Osteoblast (primary cell): ENCODE measurements around the gene TCFL5. TPM values are rescaled to one million over a fixed set of nuclear protein-coding genes. Genes with fewer than 3 reads are reported as not detected.

Source experiments
- DNase-seq: peaks from one replicate; pipeline ENCODE4 v3.0.0; 2011; ENCODE audit warnings: low spot score, mixed read lengths; ENCODE audit not compliant: insufficient read length; ENCODE audit errors: missing footprints
- H2AFZ ChIP-seq: 2 replicates; pipeline ENCODE4 v1.6.0; 2011; ENCODE audit warnings: mild to moderate bottlenecking, low read length
- H3K27ac ChIP-seq: 2 replicates; pipeline ENCODE4 v1.5.1; 2011; ENCODE audit warnings: mild to moderate bottlenecking, low read depth, low read length, moderate library complexity
- H3K27me3 ChIP-seq: 2 replicates; pipeline ENCODE4 v1.6.0; 2012; ENCODE audit warnings: mild to moderate bottlenecking, control low read depth, inconsistent platforms, low read length, moderate library complexity; ENCODE audit not compliant: insufficient read depth
- H3K36me3 ChIP-seq: 2 replicates; pipeline ENCODE4 v1.5.1; 2011; ENCODE audit warnings: mild to moderate bottlenecking, low read length, control low read depth, moderate library complexity; ENCODE audit not compliant: insufficient read depth
- H3K4me1 ChIP-seq: 2 replicates; pipeline ENCODE4 v1.5.1; 2011; ENCODE audit warnings: mild to moderate bottlenecking, low read length, control low read depth, moderate library complexity; ENCODE audit not compliant: insufficient read depth
- H3K4me2 ChIP-seq: 2 replicates; pipeline ENCODE4 v1.6.0; 2011; ENCODE audit warnings: mild to moderate bottlenecking, low read length; ENCODE audit not compliant: insufficient read depth
- H3K4me3 ChIP-seq: fragments of 200-600 bp; sonication (generic); 3 replicates; pipeline ENCODE4 v1.5.1; 2012; ENCODE audit warnings: mild to moderate bottlenecking, low read length, inconsistent platforms; ENCODE audit not compliant: insufficient read depth
- H3K79me2 ChIP-seq: 2 replicates; pipeline ENCODE4 v1.6.0; 2012; ENCODE audit warnings: mild to moderate bottlenecking, low read length, control low read depth, inconsistent platforms; ENCODE audit not compliant: insufficient read depth
- H3K9me3 ChIP-seq: 2 replicates; pipeline ENCODE4 v1.5.1; 2011; ENCODE audit warnings: low read depth, low read length, control low read depth
- H4K20me1 ChIP-seq: 2 replicates; pipeline ENCODE4 v1.6.0; 2012; ENCODE audit warnings: mild to moderate bottlenecking, low read length, control low read depth; ENCODE audit not compliant: insufficient read depth
- total RNA-seq: library from RNA; depleted of rRNA; stranded (reverse); fragments of >200 nt; gene quantifications from 2 replicates; pipeline ENCODE4 v1.2.3, GENCODE V29; 2012
- TF ChIP-seq, protein P1 (sequence below): IDR thresholded peaks from 2 replicates; pipeline ENCODE4 v1.5.1; 2011; ENCODE audit warnings: mild to moderate bottlenecking, low read depth, low read length, moderate library complexity; ENCODE audit errors: extremely low read depth

TCFL5 gene
- total RNA-seq, 1 donor: 13.0 TPM

DNA sequence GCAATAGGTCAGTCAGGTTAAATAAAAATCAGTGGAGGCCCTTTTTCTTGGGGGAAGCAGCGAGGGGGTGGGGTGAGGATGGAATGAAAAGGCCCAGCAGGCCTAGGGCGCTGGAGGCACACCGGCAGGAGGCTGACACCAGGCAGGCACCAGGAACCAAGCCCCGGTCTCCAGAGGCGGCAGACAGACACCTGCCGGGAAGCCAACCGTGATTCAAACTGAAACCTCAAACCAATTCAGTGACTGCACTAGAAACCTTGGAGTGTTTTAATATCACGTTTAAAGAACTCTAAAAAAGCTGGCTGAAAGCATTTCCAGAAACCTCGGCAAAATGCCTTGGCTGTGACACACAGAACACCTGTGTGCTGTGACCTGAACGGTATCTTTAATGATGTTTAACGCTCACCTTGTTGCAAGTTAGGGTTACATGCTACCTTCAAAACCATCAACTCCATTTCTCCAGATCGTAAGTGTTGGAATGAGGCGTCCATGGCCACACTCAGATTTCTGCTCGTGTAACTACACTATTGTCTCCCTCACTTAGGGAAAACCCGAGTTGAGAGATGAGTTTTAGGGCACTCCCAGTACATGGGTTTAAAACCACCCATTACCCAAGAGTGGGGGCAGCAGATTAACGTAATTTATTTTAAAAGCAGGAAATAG is 37.5 kb upstream of the TCFL5 start:
- H3K4me1 ChIP-seq: peaks cover 22% of the 10 kb centered on the region
- H3K27ac ChIP-seq: no peak overlapping the region
- H3K36me3 ChIP-seq: peaks cover 56% of the 10 kb centered on the region
- H3K79me2 ChIP-seq: peaks cover 8% of the 10 kb centered on the region
- DNase-seq: peak; percentile 25
- H3K4me2 ChIP-seq: no peak overlapping the region
- H3K27me3 ChIP-seq: no peaks in the 10 kb centered on the region
- no peak overlapping the region for H3K4me3 ChIP-seq
- H2AFZ ChIP-seq: no peak overlapping the region
- no peaks in the 10 kb centered on the region for H3K9me3 ChIP-seq
- H4K20me1 ChIP-seq: peaks cover 24% of the 10 kb centered on the region
- TF ChIP-seq, protein P1, sequence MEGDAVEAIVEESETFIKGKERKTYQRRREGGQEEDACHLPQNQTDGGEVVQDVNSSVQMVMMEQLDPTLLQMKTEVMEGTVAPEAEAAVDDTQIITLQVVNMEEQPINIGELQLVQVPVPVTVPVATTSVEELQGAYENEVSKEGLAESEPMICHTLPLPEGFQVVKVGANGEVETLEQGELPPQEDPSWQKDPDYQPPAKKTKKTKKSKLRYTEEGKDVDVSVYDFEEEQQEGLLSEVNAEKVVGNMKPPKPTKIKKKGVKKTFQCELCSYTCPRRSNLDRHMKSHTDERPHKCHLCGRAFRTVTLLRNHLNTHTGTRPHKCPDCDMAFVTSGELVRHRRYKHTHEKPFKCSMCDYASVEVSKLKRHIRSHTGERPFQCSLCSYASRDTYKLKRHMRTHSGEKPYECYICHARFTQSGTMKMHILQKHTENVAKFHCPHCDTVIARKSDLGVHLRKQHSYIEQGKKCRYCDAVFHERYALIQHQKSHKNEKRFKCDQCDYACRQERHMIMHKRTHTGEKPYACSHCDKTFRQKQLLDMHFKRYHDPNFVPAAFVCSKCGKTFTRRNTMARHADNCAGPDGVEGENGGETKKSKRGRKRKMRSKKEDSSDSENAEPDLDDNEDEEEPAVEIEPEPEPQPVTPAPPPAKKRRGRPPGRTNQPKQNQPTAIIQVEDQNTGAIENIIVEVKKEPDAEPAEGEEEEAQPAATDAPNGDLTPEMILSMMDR: no peak

DNA sequence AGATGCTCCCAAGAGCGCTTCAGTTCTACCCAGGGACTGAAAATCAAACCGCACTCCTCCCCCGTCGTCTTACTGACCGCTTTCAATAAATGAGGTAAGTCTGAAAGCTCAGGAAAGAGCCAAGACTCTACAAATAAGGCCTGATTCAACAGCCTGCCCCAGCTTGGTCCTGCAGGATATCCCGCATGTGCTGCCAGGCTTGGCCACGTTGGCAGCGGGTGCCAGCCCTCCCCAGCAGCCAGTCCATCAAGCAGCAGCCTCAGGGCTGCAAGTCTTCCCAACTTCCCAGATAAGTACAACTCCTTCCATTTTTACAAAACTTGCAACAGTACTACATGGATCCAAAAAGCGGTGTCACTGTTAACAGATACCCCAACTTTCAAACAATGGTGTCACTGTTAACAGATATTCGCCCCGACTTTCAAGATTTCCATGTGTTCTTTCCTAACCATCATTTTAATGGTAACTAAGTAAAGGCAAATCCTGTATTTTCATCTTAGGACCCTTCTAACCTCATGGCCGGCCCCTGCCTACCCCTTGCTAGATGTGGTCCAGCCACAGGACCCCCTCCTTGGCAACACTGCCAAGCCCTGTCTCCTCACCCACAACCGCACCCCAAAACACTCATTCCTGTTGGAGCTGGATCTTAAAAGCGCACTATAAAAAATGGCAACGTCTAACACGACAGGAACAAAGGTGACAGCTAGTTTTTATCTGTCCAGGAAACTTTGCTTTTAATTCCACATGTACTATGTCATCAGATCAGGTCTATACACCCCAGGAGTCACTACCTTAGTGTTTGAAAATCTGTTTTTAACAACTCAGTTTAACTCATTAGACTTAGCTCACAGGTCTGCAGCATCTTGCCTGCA is 36.7 kb upstream of the TCFL5 start:
- Histone ChIP-seq H3K79me2 (peaks cover 3% of the 10 kb centered on the region), H3K36me3 (peaks cover 56% of the 10 kb centered on the region)
- DNase-seq: peak; percentile 83

DNA sequence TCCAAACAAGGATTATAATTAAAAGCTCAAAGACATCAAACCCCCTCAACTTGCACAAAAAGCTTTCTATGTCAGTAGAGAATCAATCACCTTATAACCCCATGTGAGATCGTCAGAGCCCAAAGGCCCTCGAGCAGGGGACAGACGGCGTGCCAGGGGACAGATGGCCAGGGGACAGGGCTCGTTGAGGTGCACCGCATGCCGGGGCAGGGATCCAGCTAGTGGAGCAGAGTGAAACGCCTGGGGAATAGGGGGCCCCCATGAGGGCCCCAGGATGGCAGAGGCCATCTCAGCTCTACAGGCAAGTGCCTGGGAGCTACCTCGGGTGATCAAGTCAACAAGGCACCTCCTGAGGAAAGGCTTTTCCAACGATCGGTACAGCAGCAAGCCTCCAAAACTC is 36.0 kb upstream of the TCFL5 start:
- peaks cover 16% of the 10 kb centered on the region for H3K4me1 ChIP-seq
- H3K27ac ChIP-seq: no peak overlapping the region
- H2AFZ ChIP-seq: no peak overlapping the region
- H3K9me3 ChIP-seq: no peaks in the 10 kb centered on the region
- no peaks in the 10 kb centered on the region for H3K79me2 ChIP-seq
- TF ChIP-seq, protein P1: no peak
- peak; percentile 49 for DNase-seq
- H3K27me3 ChIP-seq: no peaks in the 10 kb centered on the region
- H3K4me2 ChIP-seq: no peak overlapping the region
- no peak overlapping the region for H3K4me3 ChIP-seq
- H4K20me1 ChIP-seq: peaks cover 17% of the 10 kb centered on the region
- peaks cover 56% of the 10 kb centered on the region for H3K36me3 ChIP-seq

More for the DNA sequence above, 36.7 kb upstream of the TCFL5 start:
- Histone ChIP-seq H2AFZ (no peak overlapping the region), H3K9me3 (no peaks in the 10 kb centered on the region), H4K20me1 (peaks cover 23% of the 10 kb centered on the region), H3K27ac (no peak overlapping the region), H3K4me3 (no peak overlapping the region), H3K4me2 (no peak overlapping the region), H3K4me1 (peaks cover 17% of the 10 kb centered on the region), H3K27me3 (no peaks in the 10 kb centered on the region)
- TF ChIP-seq, protein P1: no peak

DNA sequence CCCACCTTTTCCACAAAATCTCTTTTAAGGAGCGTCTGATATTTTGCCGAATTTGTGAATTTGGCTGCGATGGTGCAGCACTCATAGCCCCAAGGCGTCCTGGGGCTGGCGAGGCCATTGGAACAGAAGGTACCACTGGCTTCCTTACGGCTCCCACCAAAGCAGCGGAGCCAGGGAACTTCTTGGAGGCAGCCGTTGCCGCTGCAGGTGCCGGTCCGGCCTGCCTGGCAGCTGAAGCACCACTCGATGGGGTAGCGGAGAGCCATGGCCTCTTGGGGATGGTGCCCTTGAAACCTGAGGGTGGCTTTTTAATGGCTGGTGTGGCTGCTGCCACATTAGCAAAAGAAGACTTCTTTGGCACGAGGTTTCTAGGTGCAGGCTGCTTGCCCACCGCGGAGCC is 34.9 kb upstream of the TCFL5 start:
- H2AFZ ChIP-seq: no peak overlapping the region
- H3K79me2 ChIP-seq: peaks cover 3% of the 10 kb centered on the region
- H3K4me1 ChIP-seq: peaks cover 16% of the 10 kb centered on the region
- H3K9me3 ChIP-seq: no peaks in the 10 kb centered on the region
- no peak overlapping the region for H3K4me3 ChIP-seq
- H3K27me3 ChIP-seq: no peaks in the 10 kb centered on the region
- peak; percentile 31 for DNase-seq
- peaks cover 14% of the 10 kb centered on the region for H4K20me1 ChIP-seq
- H3K36me3 ChIP-seq: peaks cover 56% of the 10 kb centered on the region
- H3K4me2 ChIP-seq: no peak overlapping the region
- TF ChIP-seq, protein P1: no peak
- H3K27ac ChIP-seq: no peak overlapping the region
